ENCODE data around the gene TRIM10.

DNA sequence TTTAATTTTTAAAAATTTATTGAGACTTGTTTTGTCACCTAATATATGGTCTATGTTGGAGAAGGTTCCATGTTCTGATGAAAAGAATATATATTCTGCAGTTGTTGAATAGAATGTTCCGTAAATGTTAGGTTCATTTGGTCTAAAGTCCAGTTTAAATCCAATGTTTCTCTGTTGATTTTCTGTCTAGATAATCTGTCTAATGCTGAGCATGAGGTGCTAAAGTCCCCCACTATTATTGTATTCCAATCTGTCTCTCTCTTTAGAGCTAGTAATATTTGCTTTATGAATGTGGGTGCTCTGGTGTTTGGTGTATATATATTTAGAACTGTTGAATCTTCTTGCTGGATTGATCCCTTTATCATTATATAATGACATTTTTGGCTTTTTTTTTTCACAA is 17.8 kb upstream of the TRIM10 start:
- TF ChIP-seq FOXM1 (IDR thresholded peaks at IDR 0.05; ENCODE audit: borderline replicate concordance, low read depth): no peak
- TF ChIP-seq TEAD4 (IDR thresholded peaks at IDR 0.05): no peak
- TF ChIP-seq, protein P1, sequence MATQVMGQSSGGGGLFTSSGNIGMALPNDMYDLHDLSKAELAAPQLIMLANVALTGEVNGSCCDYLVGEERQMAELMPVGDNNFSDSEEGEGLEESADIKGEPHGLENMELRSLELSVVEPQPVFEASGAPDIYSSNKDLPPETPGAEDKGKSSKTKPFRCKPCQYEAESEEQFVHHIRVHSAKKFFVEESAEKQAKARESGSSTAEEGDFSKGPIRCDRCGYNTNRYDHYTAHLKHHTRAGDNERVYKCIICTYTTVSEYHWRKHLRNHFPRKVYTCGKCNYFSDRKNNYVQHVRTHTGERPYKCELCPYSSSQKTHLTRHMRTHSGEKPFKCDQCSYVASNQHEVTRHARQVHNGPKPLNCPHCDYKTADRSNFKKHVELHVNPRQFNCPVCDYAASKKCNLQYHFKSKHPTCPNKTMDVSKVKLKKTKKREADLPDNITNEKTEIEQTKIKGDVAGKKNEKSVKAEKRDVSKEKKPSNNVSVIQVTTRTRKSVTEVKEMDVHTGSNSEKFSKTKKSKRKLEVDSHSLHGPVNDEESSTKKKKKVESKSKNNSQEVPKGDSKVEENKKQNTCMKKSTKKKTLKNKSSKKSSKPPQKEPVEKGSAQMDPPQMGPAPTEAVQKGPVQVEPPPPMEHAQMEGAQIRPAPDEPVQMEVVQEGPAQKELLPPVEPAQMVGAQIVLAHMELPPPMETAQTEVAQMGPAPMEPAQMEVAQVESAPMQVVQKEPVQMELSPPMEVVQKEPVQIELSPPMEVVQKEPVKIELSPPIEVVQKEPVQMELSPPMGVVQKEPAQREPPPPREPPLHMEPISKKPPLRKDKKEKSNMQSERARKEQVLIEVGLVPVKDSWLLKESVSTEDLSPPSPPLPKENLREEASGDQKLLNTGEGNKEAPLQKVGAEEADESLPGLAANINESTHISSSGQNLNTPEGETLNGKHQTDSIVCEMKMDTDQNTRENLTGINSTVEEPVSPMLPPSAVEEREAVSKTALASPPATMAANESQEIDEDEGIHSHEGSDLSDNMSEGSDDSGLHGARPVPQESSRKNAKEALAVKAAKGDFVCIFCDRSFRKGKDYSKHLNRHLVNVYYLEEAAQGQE (IDR thresholded peaks at IDR 0.05; ENCODE audit: low read depth): no peak
- TF ChIP-seq NFIC (IDR thresholded peaks at IDR 0.05): no peak

All from Ishikawa (cell line).